Liver (tissue), 3 donors: Measurements from ENCODE around the gene TMEM63B.
A peak's percentile ranks its signal among the peaks of the same experiment; 100 is the strongest.

ENCODE experiments used
- NR2F2 ChIP-seq: IDR thresholded peaks from 2 replicates; pipeline ENCODE4 v1.6.1; 2016; ENCODE audit warnings: antibody characterized with exemption
- RAD21 ChIP-seq, 2 donors: IDR thresholded peaks; 2 replicates each; pipeline ENCODE4 v1.6.1; 2016; ENCODE audit warnings: antibody characterized with exemption in 2 of 2, mild to moderate bottlenecking in 2 of 2
- RXRA ChIP-seq, 2 donors: IDR thresholded peaks; 2 replicates each; pipeline ENCODE4 v1.6.1; 2017 to 2018; ENCODE audit warnings: antibody characterized with exemption in 2 of 2, mild to moderate bottlenecking in 1 of 2
- TAF1 ChIP-seq: conservative IDR thresholded peaks from 2 replicates; pipeline ENCODE4 v1.6.1; 2016; ENCODE audit warnings: antibody characterized with exemption, mild to moderate bottlenecking
- TF ChIP-seq, protein P1 (sequence below): fragments of 150-350 bp; IDR thresholded peaks from 2 replicates; pipeline ENCODE4 v1.5.1; 2017; ENCODE audit warnings: improper control_type of control experiment, low read depth, low read length; ENCODE audit not compliant: missing input control
- TF ChIP-seq, protein P2 (sequence below): IDR thresholded peaks from 2 replicates; pipeline ENCODE4 v1.6.1; 2016; ENCODE audit warnings: antibody characterized with exemption, mild to moderate bottlenecking
- TF ChIP-seq, protein P3 (sequence below): IDR thresholded peaks from 2 replicates; pipeline ENCODE4 v1.6.1; 2016; ENCODE audit warnings: antibody characterized with exemption
- donor health status: healthy.
- donor health status: healthy.

DNA sequence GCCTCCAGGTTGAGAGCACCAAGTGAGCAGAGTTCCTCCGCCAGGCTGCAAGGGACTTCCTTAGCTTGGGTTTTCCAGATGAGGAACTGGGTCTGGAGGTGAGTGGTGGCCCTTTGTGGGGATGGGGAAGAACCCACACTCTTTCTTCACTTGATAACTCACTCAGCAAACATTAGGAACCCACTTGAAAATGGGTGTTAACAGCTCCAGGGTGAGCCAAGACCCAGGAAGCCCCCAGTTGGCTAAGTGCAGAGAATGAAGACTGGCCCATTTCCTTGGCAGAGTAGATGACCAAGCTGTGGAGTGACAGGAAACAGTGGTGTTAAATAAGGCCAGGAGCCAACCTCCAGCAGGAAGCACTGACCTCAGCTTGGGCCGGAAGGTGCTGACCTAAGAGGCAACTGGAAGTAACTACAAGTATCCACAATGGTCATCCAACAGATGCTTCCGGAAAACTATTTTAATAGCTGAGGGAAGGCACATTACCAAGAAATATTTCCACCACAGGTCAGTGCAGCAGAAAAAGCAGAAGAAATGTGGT is 22.8 kb upstream of the TMEM63B start:
- TF ChIP-seq, protein P1, sequence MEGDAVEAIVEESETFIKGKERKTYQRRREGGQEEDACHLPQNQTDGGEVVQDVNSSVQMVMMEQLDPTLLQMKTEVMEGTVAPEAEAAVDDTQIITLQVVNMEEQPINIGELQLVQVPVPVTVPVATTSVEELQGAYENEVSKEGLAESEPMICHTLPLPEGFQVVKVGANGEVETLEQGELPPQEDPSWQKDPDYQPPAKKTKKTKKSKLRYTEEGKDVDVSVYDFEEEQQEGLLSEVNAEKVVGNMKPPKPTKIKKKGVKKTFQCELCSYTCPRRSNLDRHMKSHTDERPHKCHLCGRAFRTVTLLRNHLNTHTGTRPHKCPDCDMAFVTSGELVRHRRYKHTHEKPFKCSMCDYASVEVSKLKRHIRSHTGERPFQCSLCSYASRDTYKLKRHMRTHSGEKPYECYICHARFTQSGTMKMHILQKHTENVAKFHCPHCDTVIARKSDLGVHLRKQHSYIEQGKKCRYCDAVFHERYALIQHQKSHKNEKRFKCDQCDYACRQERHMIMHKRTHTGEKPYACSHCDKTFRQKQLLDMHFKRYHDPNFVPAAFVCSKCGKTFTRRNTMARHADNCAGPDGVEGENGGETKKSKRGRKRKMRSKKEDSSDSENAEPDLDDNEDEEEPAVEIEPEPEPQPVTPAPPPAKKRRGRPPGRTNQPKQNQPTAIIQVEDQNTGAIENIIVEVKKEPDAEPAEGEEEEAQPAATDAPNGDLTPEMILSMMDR, result no peak
- TF ChIP-seq RXRA (IDR thresholded peaks at IDR 0.05) (peak in 1 of 2 donors; percentile 36), TAF1 (no peak), RAD21 (IDR thresholded peaks at IDR 0.05) (peak in 1 of 2 donors; percentile 10), NR2F2 (peak; percentile 99)
- TF ChIP-seq, protein P2, sequence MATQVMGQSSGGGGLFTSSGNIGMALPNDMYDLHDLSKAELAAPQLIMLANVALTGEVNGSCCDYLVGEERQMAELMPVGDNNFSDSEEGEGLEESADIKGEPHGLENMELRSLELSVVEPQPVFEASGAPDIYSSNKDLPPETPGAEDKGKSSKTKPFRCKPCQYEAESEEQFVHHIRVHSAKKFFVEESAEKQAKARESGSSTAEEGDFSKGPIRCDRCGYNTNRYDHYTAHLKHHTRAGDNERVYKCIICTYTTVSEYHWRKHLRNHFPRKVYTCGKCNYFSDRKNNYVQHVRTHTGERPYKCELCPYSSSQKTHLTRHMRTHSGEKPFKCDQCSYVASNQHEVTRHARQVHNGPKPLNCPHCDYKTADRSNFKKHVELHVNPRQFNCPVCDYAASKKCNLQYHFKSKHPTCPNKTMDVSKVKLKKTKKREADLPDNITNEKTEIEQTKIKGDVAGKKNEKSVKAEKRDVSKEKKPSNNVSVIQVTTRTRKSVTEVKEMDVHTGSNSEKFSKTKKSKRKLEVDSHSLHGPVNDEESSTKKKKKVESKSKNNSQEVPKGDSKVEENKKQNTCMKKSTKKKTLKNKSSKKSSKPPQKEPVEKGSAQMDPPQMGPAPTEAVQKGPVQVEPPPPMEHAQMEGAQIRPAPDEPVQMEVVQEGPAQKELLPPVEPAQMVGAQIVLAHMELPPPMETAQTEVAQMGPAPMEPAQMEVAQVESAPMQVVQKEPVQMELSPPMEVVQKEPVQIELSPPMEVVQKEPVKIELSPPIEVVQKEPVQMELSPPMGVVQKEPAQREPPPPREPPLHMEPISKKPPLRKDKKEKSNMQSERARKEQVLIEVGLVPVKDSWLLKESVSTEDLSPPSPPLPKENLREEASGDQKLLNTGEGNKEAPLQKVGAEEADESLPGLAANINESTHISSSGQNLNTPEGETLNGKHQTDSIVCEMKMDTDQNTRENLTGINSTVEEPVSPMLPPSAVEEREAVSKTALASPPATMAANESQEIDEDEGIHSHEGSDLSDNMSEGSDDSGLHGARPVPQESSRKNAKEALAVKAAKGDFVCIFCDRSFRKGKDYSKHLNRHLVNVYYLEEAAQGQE, result no peak
- TF ChIP-seq, protein P3, sequence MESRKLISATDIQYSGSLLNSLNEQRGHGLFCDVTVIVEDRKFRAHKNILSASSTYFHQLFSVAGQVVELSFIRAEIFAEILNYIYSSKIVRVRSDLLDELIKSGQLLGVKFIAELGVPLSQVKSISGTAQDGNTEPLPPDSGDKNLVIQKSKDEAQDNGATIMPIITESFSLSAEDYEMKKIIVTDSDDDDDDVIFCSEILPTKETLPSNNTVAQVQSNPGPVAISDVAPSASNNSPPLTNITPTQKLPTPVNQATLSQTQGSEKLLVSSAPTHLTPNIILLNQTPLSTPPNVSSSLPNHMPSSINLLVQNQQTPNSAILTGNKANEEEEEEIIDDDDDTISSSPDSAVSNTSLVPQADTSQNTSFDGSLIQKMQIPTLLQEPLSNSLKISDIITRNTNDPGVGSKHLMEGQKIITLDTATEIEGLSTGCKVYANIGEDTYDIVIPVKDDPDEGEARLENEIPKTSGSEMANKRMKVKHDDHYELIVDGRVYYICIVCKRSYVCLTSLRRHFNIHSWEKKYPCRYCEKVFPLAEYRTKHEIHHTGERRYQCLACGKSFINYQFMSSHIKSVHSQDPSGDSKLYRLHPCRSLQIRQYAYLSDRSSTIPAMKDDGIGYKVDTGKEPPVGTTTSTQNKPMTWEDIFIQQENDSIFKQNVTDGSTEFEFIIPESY, result no peak
